Activated naive CD8-positive, alpha-beta T cell treated with anti-CD3 and anti-CD28 coated beads, Interleukin-2, amount 50 U/mL, for 16 hours (primary cell): ENCODE results near the gene SSX2IP.
A peak's percentile ranks its signal among the peaks of the same experiment; 100 is the strongest.
"Not testable (repeated sequence)": the region's sequence is repeated elsewhere in the genome, so short reads cannot be mapped to it uniquely, and the experiment has no call there.

Experiments used
- DNase-seq: peaks from one replicate; pipeline ENCODE4 v3.0.0-alpha.2; 2020; ENCODE audit warnings: low read depth, low spot score

Gene SSX2IP

GRCh38 chr1:84619383-84620102 lies 70.7 kb downstream of the SSX2IP start:
- DNase-seq: peak; percentile 21

DNA sequence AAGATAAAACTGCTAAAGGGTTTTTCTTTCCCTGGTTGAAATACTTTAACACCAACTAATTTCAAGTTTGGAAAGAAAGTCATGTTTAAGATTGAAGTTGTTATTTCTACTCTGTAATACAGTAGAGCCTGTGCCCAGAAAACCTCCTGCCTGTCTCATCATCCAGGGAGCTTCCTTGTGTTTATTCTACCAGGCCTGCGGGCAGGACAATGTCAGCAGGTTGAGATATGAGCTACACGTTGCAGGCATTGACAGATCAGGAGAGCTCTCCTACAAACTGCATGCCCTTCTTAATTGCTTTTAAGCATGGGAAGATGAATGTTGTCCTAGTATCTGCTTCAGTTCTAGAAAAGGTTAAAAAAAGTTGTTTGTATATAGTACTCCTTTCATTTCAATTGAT lies 72.9 kb downstream of the SSX2IP start:
- DNase-seq: no peak

GRCh38 chr1:84615790-84616189 lies 74.5 kb downstream of the SSX2IP start:
- DNase-seq: no peak

- no peak for DNase-seq
Measured at GRCh38 chr1:84613887-84614286, 76.4 kb downstream of the SSX2IP start.

- no peak for DNase-seq
Measured at GRCh38 chr1:84613026-84613425, 77.2 kb downstream of the SSX2IP start.

- DNase-seq: no peak
Measured at GRCh38 chr1:84611796-84612195, 78.5 kb downstream of the SSX2IP start.

DNA sequence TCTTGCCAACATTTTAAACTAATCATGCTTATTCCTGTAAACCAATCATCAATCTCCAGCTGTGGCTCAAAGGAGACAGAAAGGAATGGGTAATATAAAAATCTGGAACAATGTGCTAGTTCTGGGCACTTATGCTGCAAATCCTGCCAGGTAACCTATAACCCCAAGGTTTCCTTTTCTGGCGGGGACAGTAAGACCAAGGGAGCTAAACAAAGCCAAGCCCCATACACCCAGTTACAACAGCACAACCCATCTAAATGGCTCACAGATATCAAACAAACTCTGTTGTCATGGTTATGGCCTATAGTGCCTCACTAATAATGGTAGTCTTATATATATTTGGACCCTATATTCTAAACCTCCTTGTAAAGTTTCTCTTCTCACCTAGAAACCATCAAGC lies 79.2 kb downstream of the SSX2IP start:
- DNase-seq: no peak

DNA sequence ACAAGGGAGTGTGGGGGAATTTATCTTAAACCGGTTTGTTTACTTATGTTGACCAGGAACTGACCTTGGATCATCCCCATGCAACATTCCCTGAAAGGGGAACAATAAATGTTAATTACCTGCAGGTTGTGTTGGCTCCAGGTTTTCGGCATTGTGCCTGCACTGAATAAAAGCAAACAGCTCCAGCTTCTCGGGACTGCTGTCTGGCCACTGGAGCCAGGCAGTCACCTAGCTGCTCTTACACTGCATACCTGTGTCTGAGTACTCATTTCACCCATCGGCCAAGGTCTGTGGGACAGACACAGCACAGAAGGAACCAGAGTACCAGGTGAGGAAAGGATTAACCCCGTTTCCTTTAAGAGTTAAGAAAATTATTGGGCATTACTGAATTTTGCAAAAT lies 83.3 kb downstream of the SSX2IP start:
- DNase-seq: no peak

DNA sequence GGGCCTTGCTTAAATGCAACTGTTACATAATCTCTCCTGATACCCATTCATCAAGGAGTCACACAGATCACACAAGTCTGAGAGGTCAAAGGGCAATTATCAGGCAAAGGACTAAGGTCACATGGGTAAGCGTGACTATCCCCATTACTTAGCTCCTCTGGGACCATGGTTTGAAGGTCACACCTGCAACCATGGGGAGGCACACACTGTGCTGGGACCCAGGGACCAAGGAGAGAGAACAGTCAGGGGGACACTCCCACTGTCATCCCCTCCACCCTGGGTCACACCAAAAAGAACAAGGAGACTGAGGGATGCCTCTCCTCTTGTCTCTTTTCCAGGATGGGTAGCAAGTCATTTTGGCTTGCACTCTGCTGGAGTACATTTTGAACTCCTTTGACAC lies 85.1 kb downstream of the SSX2IP start:
- DNase-seq: no peak

- no peak for DNase-seq
Measured at GRCh38 chr1:84603941-84604830, 86.1 kb downstream of the SSX2IP start.

DNA sequence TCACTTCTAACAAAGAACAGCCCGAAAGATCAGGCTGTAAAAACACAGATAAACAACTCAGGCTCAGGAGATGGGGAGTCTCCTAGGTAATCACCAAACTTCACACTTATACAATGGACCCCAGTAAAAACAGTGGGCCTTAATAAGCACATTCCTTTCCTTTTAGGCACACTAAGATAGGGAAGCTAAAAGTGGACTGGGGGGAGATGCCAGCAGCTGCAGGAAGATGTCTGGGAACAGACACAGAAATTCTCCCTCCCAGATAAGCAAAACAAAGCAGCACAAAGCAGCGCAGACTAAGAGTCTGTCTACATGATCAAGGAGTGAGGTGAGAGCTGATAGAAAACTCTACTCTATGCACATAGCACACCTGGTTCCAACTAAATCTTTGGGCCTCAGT lies 87.0 kb downstream of the SSX2IP start:
- no peak for DNase-seq

DNA sequence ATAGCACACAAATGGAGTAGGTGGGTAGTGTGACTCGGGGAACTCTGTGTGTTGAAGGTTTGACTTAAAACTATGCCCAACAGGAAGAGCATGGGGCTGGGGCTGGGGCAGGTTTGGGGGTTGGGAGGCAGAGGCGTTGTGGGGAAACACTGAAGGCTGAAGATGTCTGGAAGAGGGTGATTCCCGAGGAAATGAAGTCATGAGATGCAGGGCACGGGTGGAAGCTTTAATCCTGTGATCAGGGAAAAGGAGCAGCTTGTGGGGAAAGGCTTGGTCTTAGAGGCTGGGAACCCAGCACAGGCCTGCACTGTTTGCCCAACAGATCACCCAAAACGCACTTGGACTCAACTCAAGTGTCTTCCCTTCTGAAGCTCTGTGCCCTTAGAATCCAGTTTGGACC lies 89.5 kb downstream of the SSX2IP start:
- DNase-seq: no peak

DNA sequence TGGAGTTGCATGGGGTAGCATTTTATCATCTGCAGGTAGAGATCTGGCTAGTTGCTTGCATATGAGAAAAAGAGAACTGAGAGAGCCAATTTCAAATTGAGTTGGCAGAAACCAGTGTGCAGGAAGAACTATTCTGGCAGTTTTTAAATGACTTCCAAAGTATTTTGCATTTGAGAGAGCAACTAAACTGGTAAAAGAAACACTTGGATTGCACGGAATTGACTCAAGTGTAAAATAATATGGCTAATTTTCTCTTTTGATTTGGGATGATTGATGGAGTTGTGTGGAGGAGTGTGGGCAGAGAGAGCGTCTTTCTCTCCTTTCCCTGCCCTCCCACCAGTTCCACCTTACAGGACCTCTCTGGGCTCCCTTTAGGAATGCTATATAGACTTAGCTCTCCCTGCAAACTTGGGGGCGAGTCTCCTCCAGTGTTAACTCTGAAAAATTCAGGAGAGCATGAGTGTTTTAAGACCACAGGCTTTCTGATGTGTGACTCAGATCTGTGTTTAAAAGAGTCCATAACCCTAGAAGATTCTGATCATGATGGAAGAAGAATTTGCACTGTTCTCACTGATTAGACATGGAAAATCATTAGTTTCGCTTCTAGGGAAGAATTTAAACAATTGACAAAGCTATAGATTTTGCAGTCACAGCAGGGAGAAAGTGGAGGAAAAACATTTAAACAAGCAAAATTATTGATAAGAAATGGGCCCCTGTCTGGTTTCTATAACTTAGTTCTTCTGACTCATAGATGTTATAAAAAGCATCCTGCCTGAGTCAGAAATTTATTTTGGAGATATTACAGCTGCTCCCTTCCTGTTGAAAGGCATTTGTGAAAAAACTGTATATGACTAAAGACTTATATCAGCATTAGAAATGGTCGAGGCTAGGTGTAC lies 91.2 kb downstream of the SSX2IP start:
- no peak for DNase-seq

GRCh38 chr1:84598418-84598817 lies 91.8 kb downstream of the SSX2IP start:
- DNase-seq: no peak

DNA sequence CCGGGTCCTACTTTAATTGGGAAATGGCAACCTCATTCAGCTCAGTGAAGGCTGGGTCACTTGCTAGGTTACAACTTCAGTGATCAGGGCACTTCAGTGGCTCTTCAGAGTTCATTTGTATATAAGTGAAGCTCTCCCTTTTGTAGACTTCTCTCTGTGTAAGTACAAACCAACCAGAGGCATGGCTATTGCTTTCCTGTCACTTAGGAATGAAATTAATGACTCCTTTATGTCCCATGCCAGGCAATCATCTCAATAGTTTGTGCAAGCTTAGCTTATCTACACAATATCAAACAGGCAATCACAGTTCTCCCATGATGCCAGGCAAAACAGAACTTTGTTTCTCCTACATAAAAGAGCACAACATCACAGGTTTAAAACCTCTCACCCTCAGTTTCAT lies 93.2 kb downstream of the SSX2IP start:
- DNase-seq: no peak

GRCh38 chr1:84594959-84595358 lies 95.3 kb downstream of the SSX2IP start:
- DNase-seq: not testable (repeated sequence)
